Glutamatergic neuron (in vitro differentiated cells): ENCODE results near the gene SMARCC1. TPM values are rescaled to one million over a fixed set of nuclear protein-coding genes. Genes with fewer than 3 reads are reported as not detected.

Experiments
- DNase-seq: peaks from one replicate; pipeline ENCODE4 v3.0.0; 2022
- H3K27ac Mint-ChIP-seq: one replicate; pipeline ENCODE4 v1.8.0; 2020; ENCODE audit warnings: mild to moderate bottlenecking, mixed read lengths, inconsistent platforms; ENCODE audit not compliant: unreplicated experiment
- H3K27me3 Mint-ChIP-seq: one replicate; pipeline ENCODE4 v1.8.0; 2020; ENCODE audit warnings: mild to moderate bottlenecking, moderate library complexity, mixed read lengths, inconsistent platforms; ENCODE audit not compliant: unreplicated experiment
- H3K36me3 Mint-ChIP-seq: one replicate; pipeline ENCODE4 v1.8.0; 2020; ENCODE audit warnings: mild to moderate bottlenecking, mixed read lengths, inconsistent platforms; ENCODE audit not compliant: unreplicated experiment
- H3K4me1 Mint-ChIP-seq: one replicate; pipeline ENCODE4 v1.8.0; 2020; ENCODE audit warnings: mild to moderate bottlenecking, low read depth, mixed read lengths, inconsistent platforms; ENCODE audit not compliant: unreplicated experiment
- H3K4me3 Mint-ChIP-seq: one replicate; pipeline ENCODE4 v1.8.0; 2020; ENCODE audit warnings: mild to moderate bottlenecking, mixed read lengths, inconsistent platforms; ENCODE audit not compliant: unreplicated experiment
- H3K9me3 Mint-ChIP-seq: one replicate; pipeline ENCODE4 v1.8.0; 2020; ENCODE audit warnings: mild to moderate bottlenecking, moderate library complexity, mixed read lengths, inconsistent platforms; ENCODE audit not compliant: unreplicated experiment
- CTCF ChIP-seq: fragments of 200-600 bp; sonication (generic); IDR thresholded peaks from one replicate; pipeline ENCODE4 v1.5.0; 2021; ENCODE audit not compliant: partially characterized antibody, unreplicated experiment
- total RNA-seq: library from RNA; stranded (reverse); fragmentation: NEBNext Ultra II Directional; extraction: Animal tissue kit (Norgen Biotek cat#: 25700); gene quantifications from one replicate; pipeline ENCODE4 v1.2.1, GENCODE V29; 2021; ENCODE audit not compliant: unreplicated experiment

Gene SMARCC1
- total RNA-seq, 1 donor from 2014 or later: 196 TPM

GRCh38 chr3:47542471-47543173, 239.1 kb downstream of the SMARCC1 start:
- Mint-ChIP-seq H3K36me3 (no peaks in the 10 kb centered on the region), H3K9me3 (peaks cover 3% of the 10 kb centered on the region), H3K4me3 (no peak overlapping the region), H3K27me3 (peaks cover 5% of the 10 kb centered on the region), H3K27ac (no peak overlapping the region), H3K4me1 (peaks cover 2% of the 10 kb centered on the region)
- TF ChIP-seq CTCF: no peak
- DNase-seq: no peak

- Mint-ChIP-seq H3K36me3 (no peaks in the 10 kb centered on the region), H3K27me3 (peaks cover 5% of the 10 kb centered on the region), H3K27ac (no peak overlapping the region), H3K9me3 (peaks cover 3% of the 10 kb centered on the region), H3K4me3 (no peak overlapping the region), H3K4me1 (peaks cover 3% of the 10 kb centered on the region)
- no peak for DNase-seq
- no peak for TF ChIP-seq CTCF
These were observed 240.0 kb downstream of the SMARCC1 start for GRCh38 chr3:47541583-47542108.

GRCh38 chr3:47540281-47540680, 241.4 kb downstream of the SMARCC1 start:
- H3K27ac Mint-ChIP-seq: no peak overlapping the region
- H3K9me3 Mint-ChIP-seq: peaks cover 3% of the 10 kb centered on the region
- peaks cover 5% of the 10 kb centered on the region for H3K27me3 Mint-ChIP-seq
- H3K4me3 Mint-ChIP-seq: no peak overlapping the region
- peaks cover 3% of the 10 kb centered on the region for H3K4me1 Mint-ChIP-seq
- no peak for TF ChIP-seq CTCF
- no peak for DNase-seq
- no peaks in the 10 kb centered on the region for H3K36me3 Mint-ChIP-seq

GRCh38 chr3:47536967-47537366, 244.7 kb downstream of the SMARCC1 start:
- peaks cover 3% of the 10 kb centered on the region for H3K4me1 Mint-ChIP-seq
- no peaks in the 10 kb centered on the region for H3K36me3 Mint-ChIP-seq
- no peak overlapping the region for H3K4me3 Mint-ChIP-seq
- TF ChIP-seq CTCF: no peak
- H3K27me3 Mint-ChIP-seq: peaks cover 5% of the 10 kb centered on the region
- no peak for DNase-seq
- no peak overlapping the region for H3K27ac Mint-ChIP-seq
- H3K9me3 Mint-ChIP-seq: peaks cover 4% of the 10 kb centered on the region

- Mint-ChIP-seq H3K9me3 (peaks cover 4% of the 10 kb centered on the region), H3K4me1 (peaks cover 2% of the 10 kb centered on the region), H3K36me3 (no peaks in the 10 kb centered on the region), H3K27ac (no peak overlapping the region), H3K4me3 (no peak overlapping the region), H3K27me3 (peaks cover 5% of the 10 kb centered on the region)
- no peak for DNase-seq
- no peak for TF ChIP-seq CTCF
These were observed 245.3 kb downstream of the SMARCC1 start for GRCh38 chr3:47536221-47536891.
